IPS DF 4.7 (cell line): ENCODE measurements around the gene DENND1B.

ENCODE experiments used
- DNase-seq: peaks from one replicate; pipeline ENCODE4 v3.0.0-alpha.2; 2013; ENCODE audit warnings: low spot score; ENCODE audit errors: extremely low read depth

The DENND1B gene

DNA sequence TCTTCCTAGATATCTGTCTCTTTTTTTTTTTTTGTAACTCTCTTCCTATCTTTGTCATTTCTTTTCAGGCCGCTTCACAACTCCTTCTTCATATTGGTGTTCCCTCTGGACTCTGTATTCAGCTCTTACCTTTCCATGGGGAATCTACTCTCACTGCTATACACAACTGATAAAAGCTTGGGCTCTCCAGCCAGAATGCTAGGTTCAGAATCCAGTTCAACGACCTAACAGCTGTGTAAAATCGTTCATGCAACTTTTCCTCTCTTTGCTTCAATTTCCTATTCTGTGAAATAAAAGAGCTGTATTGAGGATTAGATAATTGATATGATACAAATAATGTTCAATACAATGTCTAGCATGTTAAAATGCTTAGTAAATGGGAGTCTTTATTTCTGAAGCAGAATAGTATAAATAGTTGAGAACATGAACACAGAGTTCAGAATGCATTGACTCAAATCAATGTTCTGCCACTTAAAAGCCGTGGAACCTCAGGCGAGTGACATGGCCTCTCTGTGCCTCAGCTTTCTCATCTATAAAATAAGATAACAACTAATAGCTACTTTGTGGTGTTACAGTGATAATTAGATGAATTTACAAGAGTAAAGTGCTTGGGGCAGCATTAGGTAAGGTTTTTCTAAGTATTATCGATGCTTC lies 88.5 kb downstream of the DENND1B start:
- no peak for DNase-seq

DNA sequence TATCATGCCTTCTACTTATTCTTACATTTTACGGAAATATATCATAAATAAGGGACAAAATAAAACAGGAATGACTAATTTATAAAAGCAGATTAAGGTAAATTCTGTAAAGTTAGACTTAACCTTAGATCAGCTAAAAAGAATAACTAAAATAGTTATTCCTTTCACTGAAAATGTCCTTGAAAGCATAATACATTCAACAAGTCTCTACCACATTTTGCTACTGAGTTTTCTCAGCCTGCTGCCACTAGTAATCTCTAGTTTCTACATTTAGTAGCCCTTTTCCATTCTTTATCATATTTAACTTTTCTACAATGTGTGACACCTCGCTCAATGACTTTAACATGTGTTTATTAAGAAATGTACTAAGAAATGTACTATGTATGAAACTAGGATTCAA lies 89.0 kb downstream of the DENND1B start:
- no peak for DNase-seq

DNA sequence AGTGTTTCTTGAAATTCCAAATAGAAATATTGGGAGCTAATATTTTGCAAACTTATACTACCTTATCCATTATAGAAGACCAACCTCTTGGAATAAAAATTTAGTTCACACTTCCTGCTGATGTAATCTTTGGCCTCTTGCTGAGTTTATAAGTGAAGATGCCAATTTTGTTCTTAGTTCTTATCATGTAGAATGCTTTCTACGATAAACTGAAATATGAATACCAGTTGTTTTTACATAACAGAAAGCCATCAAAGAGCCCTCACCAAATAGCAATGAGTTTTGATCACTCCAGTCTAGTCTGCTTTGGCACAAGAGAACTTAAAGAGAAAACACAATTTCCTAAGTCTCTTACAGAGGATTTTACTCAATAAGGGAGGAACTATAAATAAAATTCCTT lies 89.5 kb downstream of the DENND1B start:
- no peak for DNase-seq

DNA sequence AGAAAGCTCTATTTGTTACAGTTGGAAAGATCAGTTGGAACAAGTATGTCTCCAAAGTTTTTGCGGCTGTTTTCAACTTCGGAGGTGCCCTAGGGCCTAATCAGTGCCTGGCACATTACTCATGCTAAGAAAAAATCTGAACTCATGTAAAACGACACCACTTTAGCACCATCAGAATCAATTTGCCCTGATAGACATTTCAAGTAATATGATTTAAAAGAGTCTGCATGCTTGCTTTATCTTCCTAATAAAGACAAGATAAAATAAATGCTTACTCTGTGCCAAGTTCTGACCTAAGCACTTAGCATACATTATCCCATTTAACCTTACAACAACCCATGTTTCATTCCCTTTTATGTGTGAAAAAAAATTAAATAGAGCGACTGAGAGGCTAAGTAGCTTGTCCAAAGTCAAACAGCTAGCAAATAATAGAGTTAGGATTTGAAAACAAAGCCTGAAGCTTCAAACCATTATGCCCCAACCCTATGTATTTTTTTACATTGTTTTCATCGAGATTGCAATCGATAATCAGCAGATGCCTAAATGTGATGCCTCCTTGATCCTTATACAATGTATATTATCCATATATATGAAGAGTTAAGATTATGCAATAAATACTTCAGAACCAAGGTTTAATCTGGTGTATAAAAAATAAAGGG lies 91.3 kb downstream of the DENND1B start:
- no peak for DNase-seq

DNA sequence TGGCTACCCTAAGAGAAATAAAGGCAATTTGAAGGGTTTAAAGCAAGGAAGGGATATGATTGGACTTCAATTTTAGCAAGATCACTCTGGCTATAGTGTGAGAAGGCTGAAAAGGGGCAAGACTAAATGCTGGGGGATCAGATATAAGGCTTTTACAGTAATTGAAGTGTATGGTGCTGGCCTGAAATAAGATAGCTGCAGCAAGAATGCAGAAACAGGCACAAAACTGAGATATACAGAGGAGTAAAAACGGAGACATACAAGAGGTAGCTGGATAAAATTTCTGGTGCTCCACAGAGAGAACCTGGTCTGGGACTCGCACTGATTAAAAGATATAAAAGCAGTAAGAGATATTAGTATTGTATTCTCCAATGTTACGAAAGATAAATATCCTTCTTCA lies 92.0 kb downstream of the DENND1B start:
- no peak for DNase-seq

DNA sequence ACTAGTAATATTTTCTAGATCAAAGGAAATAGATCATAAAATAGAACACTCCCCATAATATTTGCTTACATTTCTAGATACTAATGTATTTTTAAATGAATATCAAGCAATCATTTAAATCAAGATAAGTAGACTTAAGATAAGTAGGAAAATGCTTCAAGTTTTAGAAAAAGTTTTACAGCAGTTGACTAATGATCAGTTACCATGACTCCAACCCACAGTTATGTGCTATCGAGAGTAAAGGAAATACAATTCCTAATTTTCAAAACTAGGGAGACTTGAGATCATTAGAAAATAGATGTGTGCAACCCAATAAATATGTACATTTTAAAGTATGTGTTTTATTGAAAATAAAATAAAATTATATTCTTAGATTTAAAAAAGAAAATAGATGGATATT lies 95.0 kb downstream of the DENND1B start:
- no peak for DNase-seq

DNA sequence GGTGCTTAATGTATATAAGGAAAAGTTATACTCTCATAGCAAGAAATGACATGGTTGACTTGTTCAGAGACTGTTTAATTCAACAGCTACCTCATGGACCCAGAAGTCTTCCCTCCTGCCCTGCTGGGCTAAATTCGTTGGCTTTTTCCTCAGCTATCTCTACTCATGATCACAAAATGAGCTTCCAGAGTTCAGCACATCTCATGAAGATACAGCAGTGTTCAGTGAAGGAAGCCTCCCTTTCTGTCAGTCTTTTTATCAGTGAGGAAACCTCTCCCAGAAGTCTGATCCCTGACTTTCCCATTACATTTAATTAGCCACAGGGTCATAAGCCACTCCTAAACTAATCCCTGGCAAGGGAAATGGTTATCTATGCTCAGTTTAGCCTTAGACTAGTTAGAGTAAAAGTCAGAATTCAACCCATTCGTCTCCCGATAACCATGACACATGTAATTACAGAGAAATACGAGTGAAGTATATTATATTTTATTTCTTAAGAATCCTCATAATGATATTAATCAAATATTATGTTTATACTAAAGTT lies 97.5 kb downstream of the DENND1B start:
- DNase-seq: no peak

DNA sequence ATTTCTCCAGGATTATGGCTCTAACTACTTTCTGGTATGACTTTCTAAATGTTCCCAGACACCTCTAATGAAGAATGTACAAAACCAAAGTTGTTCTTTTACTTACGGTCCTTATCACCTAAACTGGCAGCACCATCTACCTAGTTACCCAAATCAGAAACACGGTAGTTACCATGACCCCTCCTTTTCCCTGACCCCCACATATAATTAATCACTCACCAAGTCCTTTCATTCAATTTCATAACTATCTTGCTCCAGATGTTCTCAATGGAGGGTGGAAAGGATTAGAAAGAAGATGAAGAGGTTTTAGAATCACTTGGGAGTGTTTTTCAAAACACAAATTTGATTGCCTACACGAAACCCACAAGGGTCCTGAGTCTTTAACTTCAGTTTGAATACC lies 98.0 kb downstream of the DENND1B start:
- no peak for DNase-seq

DNA sequence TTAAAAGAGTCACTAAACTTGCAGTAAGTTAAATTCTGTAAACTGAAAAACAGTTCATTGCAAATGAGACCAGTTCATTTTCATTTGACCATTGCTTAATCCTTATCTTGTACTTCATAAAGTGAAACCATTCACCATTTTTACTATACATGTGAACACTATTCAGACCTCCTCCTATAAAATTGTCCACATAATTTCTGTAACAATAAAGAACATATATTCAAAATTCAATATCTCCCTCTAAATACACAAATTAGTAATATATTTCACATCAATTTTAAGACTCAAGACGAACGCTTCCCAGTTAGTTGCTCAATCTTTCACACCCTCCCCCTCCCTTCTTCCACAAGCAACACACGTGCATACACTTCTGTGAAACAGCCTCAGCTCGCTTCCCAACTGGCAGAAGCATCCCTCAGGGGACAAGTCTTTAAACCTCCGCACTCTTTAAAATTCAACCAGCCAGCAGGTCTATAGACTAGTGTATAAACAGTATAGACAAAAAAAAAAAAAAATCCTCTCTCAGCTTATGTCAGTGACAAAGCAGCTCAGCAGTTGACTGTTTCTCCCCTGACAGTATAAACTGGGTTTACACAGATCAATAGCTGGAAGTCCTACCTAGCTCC lies 99.6 kb downstream of the DENND1B start:
- DNase-seq: no peak

DNA sequence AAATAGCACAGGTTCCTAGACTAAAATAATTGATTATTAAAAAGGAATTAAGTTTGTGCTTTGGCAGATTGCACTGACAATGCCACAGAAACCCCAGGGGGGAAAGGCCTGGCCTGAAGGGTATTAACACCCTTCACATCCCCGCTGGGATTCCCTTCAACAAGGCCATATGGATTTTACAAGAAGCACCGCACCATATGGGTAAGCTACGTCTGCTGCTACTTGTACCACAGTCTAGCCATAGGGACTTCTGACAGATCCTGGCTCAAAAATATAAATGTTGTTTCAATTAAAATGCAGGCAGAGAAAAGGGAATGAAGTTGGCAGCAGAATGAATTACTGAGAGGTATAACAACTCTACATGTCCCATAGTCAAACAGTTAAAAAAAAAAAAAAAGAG lies 101.0 kb downstream of the DENND1B start:
- no peak for DNase-seq

DNA sequence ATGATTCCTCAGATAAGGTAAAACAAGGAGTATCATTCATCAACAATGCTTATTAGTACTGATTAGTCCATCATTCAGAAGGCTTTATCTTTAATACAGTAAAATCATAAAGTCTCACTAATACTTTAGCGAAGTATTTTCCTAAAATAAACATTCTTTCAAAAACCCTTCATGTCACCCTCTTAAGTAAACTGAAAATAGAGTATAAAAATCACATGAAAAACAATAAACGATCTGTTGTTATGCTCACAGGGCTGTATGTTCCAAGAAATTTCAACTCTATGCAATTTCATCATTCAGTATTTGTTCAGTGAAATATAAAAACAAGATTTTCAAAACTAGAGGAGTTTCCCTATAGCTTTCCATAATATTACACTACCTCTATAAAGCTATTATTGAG lies 102.0 kb downstream of the DENND1B start:
- no peak for DNase-seq

DNA sequence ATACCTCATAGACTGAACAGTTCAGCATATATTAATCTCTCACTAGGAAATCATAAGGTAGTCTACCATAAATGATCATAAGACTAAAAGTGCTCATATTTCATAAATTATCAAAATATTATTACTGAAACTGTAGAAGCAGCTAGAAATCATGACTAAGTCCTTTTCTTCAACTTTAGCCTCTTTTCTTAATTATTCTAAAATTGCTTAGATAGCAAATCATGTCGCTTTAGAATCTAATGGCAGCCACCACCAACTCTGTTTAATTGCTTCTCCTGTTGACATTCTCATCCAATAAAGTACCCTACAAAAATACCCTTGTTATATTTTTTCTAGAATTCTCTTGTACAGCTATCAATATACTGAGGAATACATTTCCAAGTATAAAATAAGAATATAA lies 102.9 kb downstream of the DENND1B start:
- no peak for DNase-seq

DNA sequence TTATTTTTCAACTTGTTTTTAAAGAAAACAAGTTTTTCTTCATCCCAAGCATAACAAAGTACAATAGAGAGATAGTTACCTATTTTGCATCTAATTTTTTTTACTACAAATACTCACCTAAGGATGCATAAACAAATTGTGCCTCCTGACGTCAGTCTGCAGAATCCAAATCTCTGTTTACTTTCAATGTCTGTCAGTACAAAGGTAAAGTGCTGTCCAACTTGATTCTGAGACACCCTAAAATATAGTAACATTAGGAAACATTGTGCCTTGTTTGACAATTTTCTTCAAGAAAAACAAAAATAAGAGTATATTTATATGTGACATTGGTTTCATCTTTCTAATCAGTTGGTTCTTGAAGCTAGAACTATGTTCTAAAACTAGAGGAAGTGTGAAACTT lies 103.4 kb downstream of the DENND1B start:
- no peak for DNase-seq

DNA sequence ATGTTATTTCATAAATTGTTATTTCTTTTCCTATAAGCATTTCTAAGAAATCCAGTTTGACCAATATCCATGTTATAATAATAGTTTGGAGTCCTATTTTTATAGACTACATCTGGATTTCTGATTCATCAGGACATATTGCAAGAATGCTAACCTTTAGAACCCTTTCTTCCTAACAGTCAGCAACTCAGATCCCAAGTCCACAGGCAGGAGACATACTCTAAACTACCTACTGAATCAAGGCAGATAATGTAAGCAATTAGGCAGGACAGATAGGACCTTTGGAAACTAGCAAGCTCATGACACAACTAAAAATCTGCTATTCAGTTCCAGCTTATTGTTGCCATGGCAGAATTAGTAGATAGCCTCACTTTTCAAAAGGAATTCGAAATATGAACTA lies 104.1 kb downstream of the DENND1B start:
- no peak for DNase-seq

DNA sequence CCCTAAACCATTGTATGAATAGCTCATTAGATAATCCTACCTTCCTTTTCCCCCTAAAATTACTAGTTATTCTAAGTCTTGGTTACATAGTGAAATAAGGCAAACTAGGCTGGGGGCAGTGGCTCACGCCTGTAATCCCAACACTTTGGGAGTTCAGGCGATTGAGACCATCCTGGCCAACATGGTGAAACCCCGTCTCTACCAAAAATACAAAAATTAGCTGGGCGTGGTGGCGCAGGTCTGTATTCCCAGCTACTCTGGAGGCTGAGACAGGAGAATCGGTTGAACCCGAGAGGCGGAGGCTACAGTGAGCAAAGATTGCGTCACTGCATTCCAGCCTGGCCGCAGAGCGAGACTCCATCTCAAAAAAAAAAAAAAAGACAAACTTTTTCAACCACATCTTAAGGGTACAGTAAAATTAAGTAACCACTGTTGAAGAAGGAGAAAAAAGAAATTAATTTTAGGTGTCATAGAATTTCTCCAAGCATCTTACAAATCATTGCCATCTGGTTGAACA lies 108.5 kb downstream of the DENND1B start:
- DNase-seq: no peak

DNA sequence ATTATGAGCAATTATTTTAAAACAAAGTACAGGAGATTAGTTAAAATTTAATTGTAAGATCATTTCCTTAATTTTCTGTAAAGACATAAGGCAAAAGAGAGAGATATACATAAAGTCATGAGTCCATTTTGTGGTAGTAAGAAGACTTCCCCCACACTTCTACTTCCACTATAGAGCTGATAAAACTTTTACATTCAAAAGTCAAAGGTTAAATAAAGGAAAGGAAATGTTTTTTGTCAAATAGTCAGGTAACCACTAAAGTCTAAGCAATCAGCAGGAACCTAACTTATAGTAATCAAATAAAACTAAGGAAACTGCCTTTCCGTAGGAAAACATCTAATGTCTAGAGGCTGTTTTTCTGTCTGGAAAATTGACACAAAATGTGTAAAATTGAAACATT lies 110.9 kb downstream of the DENND1B start:
- DNase-seq: no peak

DNA sequence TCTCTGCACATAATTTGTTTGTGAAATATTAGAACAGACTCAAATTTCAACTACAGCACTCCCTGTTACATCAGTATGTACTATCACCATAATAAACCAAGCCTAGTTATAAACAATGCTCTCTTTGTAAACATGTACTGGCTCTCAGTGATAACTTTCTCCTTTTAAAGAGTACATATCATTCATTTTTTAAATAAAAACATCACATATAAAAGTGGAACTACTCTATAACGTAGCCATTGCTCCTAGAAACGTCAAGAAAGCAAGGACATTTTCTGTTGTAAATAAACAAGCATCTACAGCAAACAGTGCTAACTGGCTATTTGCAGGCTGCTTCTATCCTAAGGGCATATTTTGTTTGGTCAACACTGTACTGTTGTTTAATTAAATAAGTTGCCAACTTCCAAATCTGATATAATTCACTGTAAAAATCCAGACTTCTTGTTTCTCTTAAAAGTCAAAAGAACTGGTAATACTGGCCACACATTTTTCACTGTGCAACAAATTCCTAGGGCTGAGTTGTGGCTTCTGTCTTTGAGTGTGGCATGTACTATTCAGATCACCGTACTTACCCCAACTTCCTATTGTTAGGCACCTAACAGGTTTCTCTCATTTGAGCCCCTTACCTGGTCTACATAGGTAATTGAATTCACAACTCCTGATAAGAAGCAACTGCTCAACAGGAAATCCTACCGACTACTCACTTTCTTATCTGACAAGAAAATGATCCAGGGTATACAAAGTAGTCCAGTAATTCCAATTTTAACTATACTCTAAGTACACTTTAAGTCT lies 111.9 kb downstream of the DENND1B start:
- no peak for DNase-seq

DNA sequence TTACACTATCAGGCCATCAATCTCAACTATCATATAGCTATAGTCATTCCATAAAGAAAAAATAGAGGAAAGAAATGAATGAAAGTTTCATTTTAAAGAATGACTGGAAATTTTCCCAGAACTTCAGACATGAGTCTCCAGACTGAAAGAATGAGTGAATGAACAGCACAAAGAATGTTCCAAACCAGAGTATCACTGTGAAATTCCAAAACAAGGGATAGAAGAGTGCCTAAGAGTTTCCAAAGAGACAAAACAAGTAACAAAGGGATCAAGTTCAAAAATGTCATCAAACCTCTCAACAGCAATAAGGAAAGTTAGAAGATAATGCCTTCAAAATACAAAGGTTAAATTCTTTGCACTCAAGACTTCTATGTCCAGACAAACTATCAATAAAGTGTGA lies 114.9 kb downstream of the DENND1B start:
- DNase-seq: no peak

DNA sequence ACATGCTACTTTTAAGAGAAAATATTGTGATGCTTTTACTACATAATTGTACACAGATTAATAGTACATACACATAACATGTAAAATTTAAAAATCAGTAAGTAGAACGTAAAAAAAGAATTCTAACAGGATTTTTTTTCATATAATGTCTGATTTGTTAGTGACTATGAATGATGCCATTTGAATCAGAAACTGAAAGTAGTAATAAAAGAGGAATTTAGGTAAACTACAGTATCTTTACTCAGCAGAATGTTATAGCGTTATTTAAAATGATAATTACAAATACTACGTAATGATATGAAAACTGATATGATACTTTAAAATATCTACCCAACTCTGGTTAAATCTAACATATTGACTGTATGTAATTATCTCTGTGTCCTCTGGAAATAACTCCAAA lies 116.1 kb downstream of the DENND1B start:
- DNase-seq: no peak

DNA sequence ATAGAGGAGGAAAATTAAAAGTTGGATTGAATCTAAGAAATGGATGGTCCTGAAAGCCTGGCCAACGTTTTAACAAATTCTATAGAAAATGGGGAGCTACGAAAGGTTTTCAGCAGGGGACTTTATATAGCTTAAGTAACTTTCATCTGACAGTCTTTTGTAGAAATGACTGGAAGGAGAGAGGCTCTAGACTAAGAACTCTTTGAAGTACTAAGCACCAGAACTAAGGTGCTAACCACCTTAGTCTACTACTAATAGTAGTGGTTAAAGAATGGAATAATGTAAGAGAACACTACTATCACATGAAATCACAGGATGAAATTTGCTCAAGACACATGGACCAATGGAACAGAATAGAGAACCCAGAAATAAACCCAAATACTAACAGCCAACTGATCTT lies 126.1 kb downstream of the DENND1B start:
- no peak for DNase-seq

DNA sequence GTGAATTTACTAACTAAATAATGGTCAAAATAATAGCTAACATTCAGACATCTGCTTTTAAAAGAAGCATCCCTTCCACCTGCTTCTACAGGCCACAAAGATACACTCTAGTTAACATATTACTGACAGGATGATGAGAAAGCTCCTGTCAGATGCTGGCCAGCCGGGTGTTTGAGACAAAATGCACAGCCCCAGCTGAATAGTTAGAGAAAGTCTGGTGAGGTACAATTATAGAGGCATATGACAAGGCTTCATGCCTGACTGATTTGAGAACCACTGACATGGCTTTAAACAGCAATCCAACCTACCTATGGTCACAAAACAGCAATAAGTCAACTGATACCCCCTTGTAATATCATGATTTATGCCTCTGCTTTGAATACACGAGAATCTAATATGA lies 137.0 kb downstream of the DENND1B start:
- DNase-seq: no peak

DNA sequence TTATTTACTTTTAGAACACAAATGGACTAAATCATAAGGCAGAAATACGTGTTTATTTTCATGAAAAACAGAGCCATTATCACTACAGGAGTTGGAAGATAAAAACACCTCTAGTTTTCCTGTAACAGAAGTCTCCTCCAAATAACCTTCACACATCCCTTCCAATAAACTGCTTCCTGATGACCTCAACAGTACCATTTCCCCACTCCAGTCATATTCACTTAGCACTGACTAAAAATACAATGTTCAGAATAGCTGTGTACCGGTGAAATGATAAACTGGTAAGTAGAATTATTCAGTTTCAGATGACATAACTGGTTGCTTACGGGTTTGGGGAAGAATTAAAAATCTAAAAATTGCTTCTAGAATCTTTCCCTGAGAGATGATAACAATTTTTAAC lies 137.9 kb downstream of the DENND1B start:
- DNase-seq: no peak
